SKM-1 treated with dmso at 0.1 percent for 144 hours (cell line): Measurements from ENCODE around the gene DIPK2A.

Experiments
- DNase-seq: peaks from one replicate; lab custom pipeline; 2025; ENCODE audit not compliant: unreplicated experiment; lab: John Stamatoyannopoulos, UW

The DIPK2A gene

GRCh38 chr3:143971359-143972154, at the start of gene DIPK2A:
Gene DIPK2A, plus strand, starts transcription at chr3:143971823. Its CDS starts 510 bp downstream, at chr3:143972333.
- DNase-seq = peak; percentile 94

- no peak for DNase-seq
Observed at GRCh38 chr3:143924522-143925285, 46.9 kb upstream of the DIPK2A start.

GRCh38 chr3:143928056-143928455, 43.6 kb upstream of the DIPK2A start:
- DNase-seq = no peak

- DNase-seq = no peak
Observed at GRCh38 chr3:143928541-143929255, 42.9 kb upstream of the DIPK2A start.

- no peak for DNase-seq
Observed at GRCh38 chr3:143934791-143935190, 36.8 kb upstream of the DIPK2A start.

- DNase-seq = no peak
Observed at GRCh38 chr3:143935678-143936077, 35.9 kb upstream of the DIPK2A start.

- no peak for DNase-seq
Observed at GRCh38 chr3:143950810-143951209, 20.8 kb upstream of the DIPK2A start.

- peak; percentile 16 for DNase-seq
Observed at GRCh38 chr3:143951351-143951971, 20.2 kb upstream of the DIPK2A start.

GRCh38 chr3:143952569-143953072, 19.0 kb upstream of the DIPK2A start:
- no peak for DNase-seq

GRCh38 chr3:143955113-143955512, 16.5 kb upstream of the DIPK2A start:
- DNase-seq = no peak

GRCh38 chr3:143956838-143957237, 14.8 kb upstream of the DIPK2A start:
- DNase-seq = no peak

GRCh38 chr3:143957453-143957852, 14.2 kb upstream of the DIPK2A start:
- DNase-seq = no peak

GRCh38 chr3:143958966-143959365, 12.7 kb upstream of the DIPK2A start:
- no peak for DNase-seq

GRCh38 chr3:143961342-143961741, 10.3 kb upstream of the DIPK2A start:
- DNase-seq = no peak

- DNase-seq = no peak
Observed at GRCh38 chr3:143963946-143964345, 7.7 kb upstream of the DIPK2A start.

- DNase-seq = peak; percentile 29
Observed at GRCh38 chr3:143970773-143971358, 757 bp upstream of the DIPK2A start.

GRCh38 chr3:143972155-143972504, 507 bp downstream of the DIPK2A start:
- no peak for DNase-seq

- DNase-seq = peak; percentile 58
Observed at GRCh38 chr3:143972505-143973258, 1.1 kb downstream of the DIPK2A start.

- peak; percentile 80 for DNase-seq
Observed at GRCh38 chr3:143973259-143974021, 1.8 kb downstream of the DIPK2A start.
